Pancreas (tissue), 10 donors: ENCODE results near the gene TEPSIN. TPM values are rescaled to one million over a fixed set of nuclear protein-coding genes. Genes with fewer than 3 reads are reported as not detected.
A peak's percentile ranks its signal among the peaks of the same experiment; 100 is the strongest.

Experiments used
- ATAC-seq, 4 donors: fragments of 200-7000 bp; cut with Tn5 transposase; one replicate each; pipeline versions ENCODE4 v1.8.0 to v1.9.1; 2020; ENCODE audit warnings: mild to moderate bottlenecking in 4 of 4, moderate library complexity in 4 of 4
- DNase-seq, 6 donors: peaks; one replicate each; pipeline ENCODE4 v3.0.0-alpha.2; 2020
- FAIRE-seq: peaks from 2 replicates; lab custom pipeline; 2012; peaks lifted over from hg19 to GRCh38; lab: Jason Lieb, UNC
- H3K27ac ChIP-seq, 4 donors: fragments of 200-600 bp; sonication (generic); 1 replicate in 3 of 4; 2 replicates in 1 of 4; pipeline versions ENCODE4 v1.5.0 to v1.8.0; 2020
- H3K27me3 ChIP-seq, 4 donors: fragments of 200-600 bp; one replicate each; pipeline ENCODE4 v1.8.0; 2021
- H3K36me3 ChIP-seq, 3 donors: fragments of 200-600 bp; sonication (generic) in 1 of 3; one replicate each; pipeline versions ENCODE4 v1.5.0 to v1.8.0; 2020 to 2021
- H3K4me1 ChIP-seq, 3 donors: fragments of 200-600 bp; one replicate each; pipeline ENCODE4 v1.8.0; 2021
- H3K4me3 ChIP-seq, 4 donors: fragments of 200-600 bp; sonication (generic) in 2 of 4; one replicate each; pipeline versions ENCODE4 v1.5.0 to v1.8.0; 2020 to 2021
- H3K9me3 ChIP-seq, 4 donors: fragments of 200-600 bp; one replicate each; pipeline ENCODE4 v1.8.0; 2021
- WGBS, 2 donors: extraction: QIAGEN DNeasy Blood & Tissue Kit; methylation state at CpG; one replicate each; pipeline ENCODE4 v1.1.7; 2013; 5-methylcytosine and 5-hydroxymethylcytosine counted together
- intact Hi-C, 3 donors: fragments of 100-400 bp; cut with DNase I; formaldehyde crosslinking; loops; one replicate each; pipeline versions ENCODE4 v1.11.1 to v1.14.2; 2022
- polyA plus RNA-seq, 2 donors: library from polyadenylated mRNA; stranded (reverse); fragments of 200-250 nt; gene quantifications; one replicate each; pipeline ENCODE4 v1.2.3, GENCODE V29; 2013
- total RNA-seq, 6 donors: library from RNA; stranded (reverse); fragmentation: NEBNext Ultra II Directional in 4 of 6; extraction: Animal tissue kit (Norgen Biotek cat#: 25700) in 4 of 6; gene quantifications; one replicate each; pipeline versions ENCODE4 v1.2.1 to v1.2.4, GENCODE V29; 2021 to 2023
- TF ChIP-seq, protein P1 (sequence below), 4 donors: fragments of 200-600 bp; sonication (generic) in 3 of 4; IDR thresholded peaks; one replicate each; pipeline versions ENCODE4 v1.5.0 to v1.8.0; 2021; ENCODE audit warnings: antibody characterized with exemption in 4 of 4
- donor health status: healthy with polysubstance abuse.
- donor health status: DM: no; HTN: no; CAD: no; lungs with moderate emphysema.
- donor health status: DM: no; HTN: no; CAD: no.
- donor health status: control.
- donor health status: control.
- donor health status: Bipolar disorder and iron deficiency.
- donor health status: DM: yes; HTN: yes; CAD: no.
- donor health status: DM: no; HTN: no; CAD: no.
- donor health status: DM: no; HTN: no; CAD: no.
- donor health status: DM: yes; HTN: yes; CAD: no.

TEPSIN gene
- total and polyA plus RNA-seq, 8 donors: 13.8 to 98.5 (median 18.9) TPM

DNA sequence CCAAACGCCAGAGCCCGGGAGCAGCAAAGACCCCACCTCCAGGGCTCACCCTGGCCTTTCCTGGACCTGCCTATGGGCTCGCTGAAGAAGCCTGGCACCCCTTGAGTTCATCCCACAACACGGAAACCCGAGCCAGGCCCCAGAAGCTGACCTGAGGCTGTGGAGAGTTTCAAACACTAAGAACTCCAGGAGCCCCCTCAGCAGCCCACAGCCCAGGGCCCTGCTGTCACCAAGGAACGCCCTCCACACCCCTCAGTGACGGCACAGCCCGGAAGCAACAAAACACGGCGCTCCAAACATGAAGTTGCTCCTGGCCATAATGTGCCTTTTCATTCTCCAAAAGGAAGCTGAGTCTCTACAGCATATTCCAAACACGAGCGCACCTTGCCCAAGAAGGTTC is 47.0 kb upstream of the TEPSIN start:
- H3K4me3 ChIP-seq: no peak overlapping the region
- peak overlapping the region in 3 of 4 donors; percentile 55 to 62 (median 55) for H3K27ac ChIP-seq
- intact Hi-C loops: no loop called here
- H3K9me3 ChIP-seq: no peaks in the 10 kb centered on the region
- TF ChIP-seq, protein P1, sequence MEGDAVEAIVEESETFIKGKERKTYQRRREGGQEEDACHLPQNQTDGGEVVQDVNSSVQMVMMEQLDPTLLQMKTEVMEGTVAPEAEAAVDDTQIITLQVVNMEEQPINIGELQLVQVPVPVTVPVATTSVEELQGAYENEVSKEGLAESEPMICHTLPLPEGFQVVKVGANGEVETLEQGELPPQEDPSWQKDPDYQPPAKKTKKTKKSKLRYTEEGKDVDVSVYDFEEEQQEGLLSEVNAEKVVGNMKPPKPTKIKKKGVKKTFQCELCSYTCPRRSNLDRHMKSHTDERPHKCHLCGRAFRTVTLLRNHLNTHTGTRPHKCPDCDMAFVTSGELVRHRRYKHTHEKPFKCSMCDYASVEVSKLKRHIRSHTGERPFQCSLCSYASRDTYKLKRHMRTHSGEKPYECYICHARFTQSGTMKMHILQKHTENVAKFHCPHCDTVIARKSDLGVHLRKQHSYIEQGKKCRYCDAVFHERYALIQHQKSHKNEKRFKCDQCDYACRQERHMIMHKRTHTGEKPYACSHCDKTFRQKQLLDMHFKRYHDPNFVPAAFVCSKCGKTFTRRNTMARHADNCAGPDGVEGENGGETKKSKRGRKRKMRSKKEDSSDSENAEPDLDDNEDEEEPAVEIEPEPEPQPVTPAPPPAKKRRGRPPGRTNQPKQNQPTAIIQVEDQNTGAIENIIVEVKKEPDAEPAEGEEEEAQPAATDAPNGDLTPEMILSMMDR (IDR thresholded peaks at IDR 0.05): no peak
- DNase-seq (peak in 1 of 6 donors; percentile 41), ATAC-seq (no peak), FAIRE-seq (no peak)
- 72 to 91% methylated on average over 10 to 12 of the region's 12 CpGs for WGBS, 2 donors
- H3K36me3 ChIP-seq: peaks cover 0 to 36% (median 16%) of the 10 kb centered on the region in 3 donors
- H3K27me3 ChIP-seq: no peaks in the 10 kb centered on the region
- H3K4me1 ChIP-seq: no peaks in the 10 kb centered on the region

DNA sequence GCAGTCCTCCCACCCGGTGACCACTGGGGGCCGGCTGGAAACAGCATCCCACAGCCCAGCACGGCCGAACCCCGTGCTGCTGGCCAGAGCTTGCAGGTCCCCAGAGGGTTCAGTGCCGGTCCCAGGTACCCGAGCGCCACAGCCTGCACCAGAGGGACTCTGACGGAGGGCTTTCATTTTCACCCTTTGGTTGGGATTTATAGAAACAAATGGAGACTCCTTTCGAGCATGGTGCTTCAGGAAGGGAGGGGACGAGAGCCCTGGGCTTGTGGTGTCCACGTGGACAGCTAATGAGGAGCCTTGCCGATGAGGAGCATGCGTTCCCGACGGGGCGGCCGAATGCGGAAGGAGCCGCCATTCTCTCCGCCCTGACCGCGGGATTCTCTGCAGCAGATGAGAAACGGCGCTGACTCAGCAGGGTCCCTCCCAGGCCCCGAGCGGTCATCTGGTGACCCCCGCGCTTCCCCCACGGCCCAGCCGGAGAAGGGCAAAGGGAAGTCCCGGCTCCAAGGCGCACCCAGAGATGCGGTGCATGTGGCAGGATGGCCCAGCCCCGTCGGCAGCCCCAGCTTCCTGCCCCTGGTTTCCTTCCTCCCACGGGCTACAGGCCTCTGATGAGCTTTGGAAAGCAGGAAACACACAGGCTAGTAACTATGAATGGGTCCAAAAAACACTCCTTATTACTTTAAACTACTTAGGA is 46.5 kb upstream of the TEPSIN start:
- H3K36me3 ChIP-seq: peaks cover 0 to 36% (median 16%) of the 10 kb centered on the region in 3 donors
- WGBS, 2 donors: 75 to 77% methylated on average over 36 to 37 of the region's 37 CpGs
- intact Hi-C loops: no loop called here
- FAIRE-seq (no peak), DNase-seq (peak in 3 of 6 donors; percentile 41 to 75 (median 68)), ATAC-seq (peak; percentile 10 to 78 (median 57))
- peak overlapping the region in 1 of 4 donors; percentile 25 for H3K4me3 ChIP-seq
- H3K27me3 ChIP-seq: no peaks in the 10 kb centered on the region
- H3K27ac ChIP-seq: peak overlapping the region in 3 of 4 donors; percentile 55 to 62 (median 55)
- TF ChIP-seq, protein P1 (IDR thresholded peaks at IDR 0.05): no peak
- no peaks in the 10 kb centered on the region for H3K9me3 ChIP-seq
- no peaks in the 10 kb centered on the region for H3K4me1 ChIP-seq

DNA sequence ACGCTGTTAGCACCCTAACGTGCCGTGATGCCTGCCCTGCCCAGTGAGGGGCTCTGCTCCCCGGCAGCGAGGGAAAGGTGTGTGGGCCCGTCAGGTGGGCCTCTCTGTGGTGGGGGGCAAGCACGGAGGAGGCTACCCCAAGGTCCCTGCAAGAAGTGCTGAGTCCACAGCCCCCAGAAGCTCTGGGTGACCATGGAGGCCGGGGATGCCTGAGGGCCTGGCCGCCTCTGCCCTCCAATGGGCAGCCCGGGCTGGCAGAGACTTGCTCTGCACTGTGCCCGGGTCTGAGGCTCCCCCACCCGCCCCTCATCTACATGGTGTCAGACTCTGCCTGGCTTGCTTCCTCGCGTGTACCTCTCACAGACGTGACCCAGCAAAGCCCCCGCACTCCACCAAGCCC is 44.0 kb upstream of the TEPSIN start:
- no peaks in the 10 kb centered on the region for H3K4me1 ChIP-seq
- no peak overlapping the region for H3K4me3 ChIP-seq
- no peaks in the 10 kb centered on the region for H3K9me3 ChIP-seq
- no peak for FAIRE-seq
- H3K27me3 ChIP-seq: no peaks in the 10 kb centered on the region
- peaks cover 5 to 50% (median 6%) of the 10 kb centered on the region in 3 donors for H3K36me3 ChIP-seq
- no peak overlapping the region for H3K27ac ChIP-seq
- ATAC-seq: no peak
- intact Hi-C loops: no loop called here
- 92 to 96% methylated on average over 15 to 16 of the region's 16 CpGs for WGBS, 2 donors
- TF ChIP-seq, protein P1 (IDR thresholded peaks at IDR 0.05): no peak
- DNase-seq: peak in 1 of 6 donors; percentile 62

DNA sequence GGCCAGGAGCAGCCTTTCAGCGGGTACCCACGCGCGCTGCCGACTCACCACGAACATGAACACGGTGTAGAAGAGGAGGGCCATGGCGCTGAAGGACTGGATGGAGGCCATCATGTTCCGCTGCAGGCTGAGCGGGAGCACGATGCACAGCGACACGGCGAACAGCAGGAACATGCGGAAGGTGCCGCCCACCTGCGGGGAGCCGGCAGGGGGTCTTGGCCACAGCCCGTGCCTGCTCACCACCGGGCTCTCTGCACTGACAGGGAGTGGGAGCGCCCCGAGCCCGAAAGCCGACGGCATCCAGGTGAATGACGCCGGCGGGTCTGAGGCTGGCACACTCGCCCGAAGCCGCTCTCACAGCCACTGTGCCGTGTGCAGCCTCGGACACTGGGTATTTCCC is 43.3 kb upstream of the TEPSIN start:
- Histone ChIP-seq H3K9me3 (no peaks in the 10 kb centered on the region), H3K4me1 (no peaks in the 10 kb centered on the region), H3K4me3 (no peak overlapping the region), H3K36me3 (peaks cover 5 to 49% (median 6%) of the 10 kb centered on the region in 3 donors), H3K27ac (no peak overlapping the region), H3K27me3 (no peaks in the 10 kb centered on the region)
- 93 to 95% methylated on average over 33 of the region's 33 CpGs for WGBS, 2 donors
- intact Hi-C loops: no loop called here
- TF ChIP-seq, protein P1 (IDR thresholded peaks at IDR 0.05): no peak
- ATAC-seq (no peak), FAIRE-seq (no peak), DNase-seq (peak in 1 of 6 donors; percentile 70)

DNA sequence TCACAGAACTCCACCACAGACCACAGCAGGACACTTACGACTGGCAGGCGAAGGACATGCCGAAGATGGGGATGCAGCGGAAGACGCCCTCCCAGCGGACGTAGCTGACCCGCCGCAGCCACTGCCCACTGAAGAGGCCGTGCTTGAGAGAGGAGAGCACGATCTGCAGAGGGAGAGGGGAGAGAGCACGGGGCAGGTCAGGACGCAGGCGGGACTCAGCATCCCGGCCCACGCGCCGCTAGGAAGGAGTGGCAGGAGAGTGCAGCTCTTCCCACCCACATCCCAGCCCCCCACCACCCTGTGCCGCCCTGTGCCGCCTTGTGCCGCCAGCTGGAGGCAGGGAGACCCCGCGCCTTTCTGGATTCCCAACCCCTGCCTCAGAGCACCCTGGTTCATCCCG is 41.7 kb upstream of the TEPSIN start:
- WGBS, 2 donors: 95 to 97% methylated on average over 24 of the region's 24 CpGs
- intact Hi-C loops: no loop called here
- FAIRE-seq (no peak), DNase-seq (no peak), ATAC-seq (no peak)
- no peaks in the 10 kb centered on the region for H3K9me3 ChIP-seq
- H3K27ac ChIP-seq: no peak overlapping the region
- TF ChIP-seq, protein P1 (IDR thresholded peaks at IDR 0.05): no peak
- H3K36me3 ChIP-seq: peaks cover 5 to 63% (median 11%) of the 10 kb centered on the region in 3 donors
- H3K27me3 ChIP-seq: no peaks in the 10 kb centered on the region
- no peaks in the 10 kb centered on the region for H3K4me1 ChIP-seq
- H3K4me3 ChIP-seq: no peak overlapping the region
